Colon (tissue), 2 donors: ENCODE measurements around the gene CCT6B.
"Not testable (repeated sequence)": the region's sequence is repeated elsewhere in the genome, so short reads cannot be mapped to it uniquely, and the experiment has no call there.

Source experiments
- FAIRE-seq: peaks from 2 replicates; lab custom pipeline; 2012; peaks lifted over from hg19 to GRCh38; lab: Jason Lieb, UNC
- donor health status: control.
- donor health status: control.

The CCT6B gene

DNA sequence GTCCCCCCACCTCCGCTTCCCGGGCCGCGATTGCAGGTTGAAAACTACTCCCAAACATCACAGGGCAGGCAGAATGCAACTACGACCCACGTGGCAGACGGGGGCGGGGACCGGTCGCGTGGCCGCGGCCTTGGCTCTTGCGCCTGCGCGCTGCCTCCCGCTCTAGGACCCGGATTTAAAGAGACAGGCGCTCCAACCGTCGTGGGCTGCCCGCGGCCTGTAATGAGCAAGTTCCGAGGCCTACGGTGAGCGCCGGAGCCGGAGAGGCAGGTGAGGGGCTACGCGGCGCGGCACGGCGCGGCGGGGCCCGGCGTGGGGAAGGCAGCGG, 19.1 kb upstream of the CCT6B start, which contains the start of gene LIG3:
TSS of gene LIG3 (plus strand) at position 160 of the 328 bp plus-strand sequence. CDS start 2,494 bp downstream, outside the sequence.
- FAIRE-seq = no peak

DNA sequence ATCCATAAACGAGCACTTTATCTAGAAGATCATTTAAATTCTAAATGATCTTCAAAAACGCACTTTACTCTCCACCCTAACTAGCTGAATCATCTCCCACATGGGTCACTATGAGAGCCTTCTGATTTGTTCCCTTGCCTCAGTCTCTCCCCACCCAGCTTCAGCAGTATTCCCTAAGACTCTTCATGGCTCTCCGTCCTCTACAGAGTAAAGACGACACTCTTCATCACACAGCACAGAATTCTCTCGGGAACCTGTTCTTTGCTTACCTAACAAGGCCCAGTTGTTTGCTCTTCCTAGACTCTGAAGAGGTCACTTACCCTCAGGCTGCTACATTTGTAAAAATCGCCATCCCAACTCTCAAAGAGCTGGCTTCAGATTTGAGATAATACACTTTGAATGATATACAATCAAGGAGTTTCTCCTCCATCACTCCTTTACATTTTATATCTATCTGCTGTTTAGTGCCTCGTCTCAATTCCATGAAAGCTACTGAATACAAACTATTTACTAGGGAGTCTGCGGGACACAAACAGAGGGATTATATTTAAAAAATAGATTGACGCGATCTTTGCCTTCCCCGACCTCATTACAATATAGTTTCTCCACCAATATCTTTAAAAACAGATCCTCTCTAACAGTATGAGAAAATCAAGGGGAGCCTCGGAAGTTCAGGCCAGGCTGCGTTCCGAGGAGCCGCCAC, 18.5 kb upstream of the CCT6B start:
- FAIRE-seq = no peak

DNA sequence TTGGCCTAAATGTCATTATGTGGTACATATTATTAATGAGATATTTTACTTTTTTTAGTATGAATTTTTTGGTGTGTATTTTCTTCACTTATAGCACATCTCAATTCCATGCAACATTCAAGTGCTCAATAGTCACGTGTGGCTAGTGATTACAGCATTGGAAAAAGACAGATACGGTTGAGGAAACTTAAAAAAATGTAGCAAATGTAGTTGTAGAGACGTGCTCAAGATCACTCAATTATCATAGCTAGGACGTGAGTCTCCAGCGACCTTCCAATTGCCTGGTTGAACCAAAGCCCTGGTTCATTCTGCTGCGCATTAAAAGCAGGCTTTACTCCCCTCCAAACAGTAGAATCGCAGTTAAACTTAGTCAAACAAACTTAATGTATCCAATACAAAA, 17.9 kb upstream of the CCT6B start:
- no peak for FAIRE-seq

DNA sequence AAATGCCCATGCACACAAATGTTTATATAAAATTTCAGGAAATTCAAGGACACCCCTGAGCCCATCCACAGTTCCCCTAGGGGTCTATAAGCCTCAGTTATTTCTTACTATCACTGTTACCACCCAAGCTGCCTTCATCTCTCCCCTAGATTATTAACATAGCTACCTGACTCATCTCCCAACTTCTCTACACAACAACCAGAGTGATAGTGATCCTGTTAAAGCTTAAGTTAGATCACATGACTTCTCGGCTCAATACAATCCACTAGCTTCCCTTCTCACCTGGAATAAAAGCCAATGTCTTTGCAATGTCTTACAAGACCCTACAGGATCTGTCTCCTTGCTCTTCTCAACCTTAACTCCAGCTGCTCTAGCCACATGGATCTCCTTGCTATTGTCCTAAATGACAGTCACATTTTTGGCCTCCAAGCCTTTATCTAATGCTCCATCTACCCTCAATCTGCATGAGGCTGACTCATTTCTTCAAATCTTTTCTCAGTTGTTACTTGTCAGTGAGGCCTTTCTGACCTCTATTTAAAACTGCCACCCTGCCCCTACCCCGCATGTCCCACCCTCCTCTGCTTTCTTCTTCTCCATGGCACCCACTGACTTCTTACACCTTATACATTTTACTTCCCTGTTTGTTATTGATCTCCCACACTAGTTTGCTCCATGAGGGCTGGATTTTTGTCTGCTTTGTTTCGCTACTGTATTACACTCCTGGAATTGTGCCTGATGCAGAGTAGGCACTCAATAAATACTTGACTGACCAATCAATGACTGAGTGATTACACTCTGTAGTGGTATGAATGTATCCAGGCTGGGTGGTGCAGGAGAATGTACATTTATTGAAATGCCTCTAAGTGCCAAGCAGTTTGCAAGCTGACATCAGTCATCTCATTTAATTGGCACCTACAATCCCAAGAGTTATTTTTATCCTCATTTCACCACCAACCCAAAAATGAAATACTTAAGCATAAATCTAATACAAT, 13.8 kb upstream of the CCT6B start:
- no peak for FAIRE-seq

DNA sequence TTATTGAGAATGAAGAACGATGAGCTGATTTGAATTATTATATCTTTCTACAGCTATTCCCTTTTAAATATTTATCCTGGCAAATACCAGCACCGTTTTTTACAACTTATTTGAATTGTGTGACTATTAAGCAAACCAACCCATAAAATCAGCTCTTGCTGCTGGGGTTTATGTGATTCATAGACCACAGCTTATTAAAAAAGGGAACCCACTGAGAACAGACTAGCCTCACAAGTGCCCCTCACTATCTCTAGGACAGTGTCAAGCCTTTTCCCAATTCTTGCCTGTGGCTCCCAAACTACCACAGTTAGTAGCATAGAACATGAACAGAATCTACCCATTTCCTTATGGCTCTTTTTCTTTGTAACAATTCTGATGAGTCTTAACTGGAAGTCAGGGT, 12.9 kb upstream of the CCT6B start:
- no peak for FAIRE-seq

DNA sequence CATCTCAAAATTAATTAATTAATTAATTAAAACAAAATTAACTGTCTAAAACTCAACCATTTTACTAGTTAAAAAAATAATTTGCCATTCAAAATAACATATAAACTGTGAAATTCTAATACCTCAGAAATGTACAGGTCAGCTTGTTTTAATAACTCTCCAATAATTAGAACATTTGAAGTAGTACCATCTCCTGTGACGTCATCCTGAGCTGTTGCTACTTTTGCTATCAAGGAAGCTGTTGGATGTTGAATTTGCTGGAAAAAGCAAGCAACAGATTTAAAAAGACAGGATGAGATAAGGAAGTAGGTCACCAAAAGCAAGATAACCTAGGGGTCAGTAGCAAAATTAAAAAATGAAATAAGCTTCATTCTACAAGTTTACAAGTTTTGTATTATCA, 2.8 kb downstream of the CCT6B start:
- no peak for FAIRE-seq

DNA sequence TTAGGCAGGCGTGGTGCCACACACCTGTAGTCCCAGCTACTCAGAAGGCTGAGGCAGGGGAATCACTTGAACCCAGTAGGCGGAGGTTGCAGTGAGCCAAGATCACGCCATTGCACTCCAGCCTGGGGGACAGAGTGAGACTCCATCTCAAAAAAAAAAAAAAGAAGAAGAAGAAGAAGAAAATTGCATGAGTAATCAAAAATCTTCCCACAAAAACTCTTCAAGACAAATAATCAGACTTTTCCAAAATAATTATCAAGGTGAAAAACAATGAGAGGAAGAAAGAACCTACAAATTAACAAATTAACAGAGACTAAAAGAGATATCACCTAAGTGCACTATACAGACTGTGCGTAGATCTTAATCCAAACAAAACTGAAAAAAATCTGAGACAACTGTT, 10.5 kb downstream of the CCT6B start:
- not testable (repeated sequence) for FAIRE-seq

DNA sequence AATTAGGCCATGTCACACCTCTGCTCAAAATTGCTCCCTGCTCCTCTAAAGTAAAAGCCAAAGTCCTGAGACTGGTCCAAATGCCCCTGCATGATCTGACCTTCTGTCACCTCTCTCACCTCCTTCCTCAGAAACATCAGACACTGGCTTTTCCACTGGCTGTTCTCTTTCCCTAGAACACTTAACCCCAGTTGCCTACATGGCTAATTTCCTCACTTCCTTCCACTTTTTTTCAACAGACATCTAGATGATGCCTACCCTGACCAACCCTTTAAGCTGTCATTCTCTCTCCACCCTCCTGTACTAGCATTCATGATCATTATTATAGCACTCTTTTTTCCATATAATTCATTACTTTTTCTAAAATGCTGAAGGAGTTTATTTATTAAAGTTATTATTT, 31.0 kb downstream of the CCT6B start:
- no peak for FAIRE-seq

DNA sequence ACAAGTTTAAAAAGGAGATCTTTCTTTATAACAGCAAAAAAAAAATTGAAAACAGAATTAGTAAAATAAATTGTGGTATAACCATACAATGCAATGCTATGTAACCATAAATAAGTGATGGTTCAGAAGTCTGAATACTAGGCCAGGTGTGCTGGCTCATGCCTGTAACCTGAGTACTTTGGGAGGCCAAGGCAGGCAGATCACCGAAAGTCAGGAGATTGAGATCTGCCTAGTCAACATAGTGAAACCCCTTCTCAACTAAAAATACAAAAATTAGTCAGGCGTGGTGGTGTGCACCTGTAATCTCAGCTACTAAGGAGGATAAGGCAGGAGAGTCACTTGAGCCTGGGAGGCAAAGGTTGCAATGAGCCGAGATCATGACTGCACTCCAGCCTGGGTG, 34.6 kb downstream of the CCT6B start:
- FAIRE-seq = no peak

DNA sequence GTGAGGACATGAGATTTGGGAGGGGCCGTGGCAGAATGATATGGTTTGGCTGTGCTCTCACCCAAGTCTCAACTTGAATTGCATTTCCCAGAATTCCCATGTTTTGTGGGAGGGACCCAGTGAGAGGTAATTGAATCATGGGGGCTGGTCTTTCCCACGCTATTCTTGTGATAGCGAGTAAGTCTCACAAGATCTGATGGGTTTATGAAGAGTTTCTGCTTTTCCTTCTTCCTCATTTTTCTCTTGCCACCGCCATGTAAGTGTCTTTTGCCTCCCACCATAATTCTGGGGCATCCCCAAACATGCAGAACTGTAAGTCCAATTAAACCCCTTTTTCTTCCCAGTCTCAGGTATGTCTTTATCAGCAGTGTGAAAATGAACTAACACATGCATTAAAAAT, 40.6 kb downstream of the CCT6B start:
- FAIRE-seq = no peak

DNA sequence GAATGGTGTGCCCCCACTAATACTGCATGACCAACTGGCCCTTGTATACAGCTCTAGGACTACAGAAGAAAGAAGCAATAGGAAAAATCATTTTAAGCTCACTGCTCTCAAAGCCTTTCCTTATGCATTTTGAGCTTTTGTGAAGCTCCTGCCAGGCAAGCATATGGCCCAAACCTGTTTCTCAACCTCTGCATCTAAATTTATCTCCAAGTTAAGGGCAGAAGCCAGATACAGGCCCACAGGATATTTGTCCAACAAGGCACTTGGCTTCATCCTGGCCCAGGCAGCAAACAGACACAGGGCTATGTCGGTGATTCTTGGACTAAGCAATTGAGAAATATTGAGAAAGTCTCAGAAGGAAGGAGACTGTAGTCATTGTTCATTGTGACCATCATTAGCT, 43.9 kb downstream of the CCT6B start:
- FAIRE-seq = no peak

DNA sequence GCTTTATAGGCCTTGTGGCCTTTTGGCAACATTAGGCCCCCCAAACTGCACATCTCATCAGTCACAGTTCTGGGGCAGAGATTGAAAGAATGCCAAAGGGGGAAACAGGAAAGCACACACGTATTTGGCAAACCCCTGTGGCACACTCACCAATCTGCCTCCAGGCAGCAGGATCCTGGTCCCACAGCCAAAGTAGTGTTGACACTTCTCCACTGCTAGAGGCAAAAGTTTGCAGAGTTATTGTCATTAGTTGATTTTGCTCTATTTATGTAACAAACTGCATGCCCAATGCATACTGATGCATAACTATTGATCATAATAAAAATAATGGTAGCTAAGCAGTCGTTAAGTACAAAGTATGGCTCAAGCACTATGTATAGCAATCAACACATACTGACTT, 45.1 kb downstream of the CCT6B start:
- no peak for FAIRE-seq

DNA sequence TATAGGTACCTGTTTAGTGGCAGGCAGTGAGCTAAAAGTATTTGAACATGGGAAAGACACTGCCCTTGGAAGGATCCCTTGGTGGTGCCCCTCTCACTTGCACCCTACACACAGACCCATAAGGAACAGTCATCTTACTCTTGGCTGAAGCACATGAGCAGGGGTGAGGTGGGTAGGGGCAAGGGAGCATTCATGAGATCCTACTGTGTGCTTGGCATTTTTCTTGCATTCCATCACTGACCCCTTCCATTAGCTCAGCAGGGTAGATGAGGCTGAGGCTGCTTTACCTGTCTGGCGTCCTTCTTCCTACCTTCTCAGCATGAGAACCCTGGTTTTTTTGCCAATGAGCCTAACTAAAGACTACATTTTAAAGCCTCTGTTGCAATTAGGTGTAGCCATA, 48.3 kb downstream of the CCT6B start:
- no peak for FAIRE-seq

DNA sequence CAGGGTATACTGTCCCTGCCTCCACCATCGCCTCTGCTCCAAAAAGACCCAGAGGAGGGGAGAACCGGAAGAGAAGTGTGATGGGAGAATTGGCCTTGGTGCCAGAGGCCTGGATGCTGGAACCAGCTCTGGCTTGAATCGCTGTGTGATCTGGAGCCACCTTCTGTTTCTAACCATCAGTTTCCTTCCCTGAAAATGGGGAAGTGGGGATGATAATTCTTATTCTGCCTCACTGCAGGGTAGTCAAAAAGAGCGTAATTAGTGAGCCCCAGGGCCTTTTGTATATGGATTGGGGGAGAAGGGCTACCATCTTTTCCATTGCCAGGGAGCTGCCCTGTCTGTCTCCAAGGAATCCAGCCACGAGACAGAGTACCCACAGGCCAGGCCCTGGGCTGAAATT, 52.2 kb downstream of the CCT6B start:
- no peak for FAIRE-seq

DNA sequence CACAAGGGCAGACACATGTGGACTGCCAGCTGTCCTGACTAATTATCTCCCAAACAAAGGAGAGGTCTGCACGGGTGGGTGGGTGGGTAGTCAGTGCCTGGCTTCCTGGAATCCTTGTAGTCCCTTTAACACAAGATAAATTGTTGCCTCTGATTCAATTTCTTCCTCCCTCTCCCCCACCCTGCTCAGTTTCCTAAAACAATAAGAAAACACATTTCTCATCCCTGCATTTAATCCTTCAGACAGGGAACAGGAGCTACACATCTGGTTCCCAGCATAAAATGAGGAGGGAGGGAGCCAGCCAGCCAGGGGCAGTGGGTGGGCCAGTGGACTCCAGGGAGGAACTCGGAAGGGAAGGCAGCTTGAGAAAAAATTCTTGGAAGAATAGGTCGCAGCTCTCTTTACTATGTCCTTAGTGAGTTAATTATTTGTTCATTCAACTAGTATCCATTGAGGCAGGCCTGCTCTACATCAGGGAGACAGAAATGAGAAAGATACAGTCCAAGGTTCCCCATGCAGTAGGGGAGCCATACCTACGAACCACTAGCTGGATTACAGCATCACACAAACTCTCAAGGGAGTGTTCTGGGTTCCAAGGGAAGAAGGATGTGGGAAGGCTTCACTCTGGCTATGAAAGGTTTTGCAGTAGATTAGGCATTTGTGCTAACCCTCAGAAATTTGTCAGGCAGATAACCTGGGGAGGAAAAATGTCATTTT, 58.3 kb downstream of the CCT6B start:
- no peak for FAIRE-seq

DNA sequence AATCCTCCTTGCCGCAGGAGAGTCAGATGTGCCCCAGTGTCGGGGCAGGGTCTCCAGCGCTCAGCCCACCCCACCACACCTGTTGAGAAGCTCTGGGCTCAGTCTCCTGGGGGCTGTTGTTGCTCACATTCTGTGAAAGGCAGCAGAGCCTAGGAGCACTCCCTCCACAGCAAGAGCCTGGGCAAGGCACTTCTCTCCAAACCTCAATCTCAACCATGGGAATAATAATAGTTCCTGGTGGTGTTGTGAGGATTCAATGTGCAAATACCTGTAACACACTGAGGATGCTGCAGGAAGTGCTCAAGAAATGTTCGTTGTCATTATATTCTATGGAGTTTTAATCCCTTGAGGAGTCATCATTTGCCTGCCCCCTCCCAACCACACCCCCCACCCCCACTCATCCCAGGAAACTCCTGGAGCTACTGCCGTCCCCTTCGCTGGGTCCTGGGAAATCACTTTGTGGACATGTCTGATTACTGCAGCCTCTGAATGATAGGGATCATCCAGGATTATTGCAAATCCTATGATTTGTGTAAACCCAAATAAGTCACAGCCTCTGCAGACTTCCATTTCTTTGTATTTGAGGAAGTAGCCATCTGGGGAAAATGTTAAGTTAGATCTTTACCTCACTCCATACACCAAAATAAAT, 61.5 kb downstream of the CCT6B start:
- no peak for FAIRE-seq

DNA sequence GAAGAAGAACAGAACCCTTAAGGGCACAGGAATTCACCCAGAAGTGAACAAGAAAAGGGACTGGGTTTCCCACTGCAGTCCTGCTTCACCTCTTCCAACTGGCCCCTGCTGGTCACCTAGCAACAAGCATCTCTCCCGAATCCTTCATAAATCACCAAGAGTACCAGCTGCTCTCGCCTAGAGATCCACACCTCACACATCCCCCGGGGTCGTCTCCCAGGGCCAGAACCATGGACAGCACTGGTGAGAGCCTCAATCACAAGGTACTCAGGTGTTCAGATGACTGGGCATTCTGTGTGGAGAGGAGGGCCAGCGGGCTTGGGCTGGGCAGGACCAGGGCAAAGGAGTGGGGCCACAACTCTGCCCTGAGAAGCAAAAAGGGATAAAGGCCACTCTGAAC, 65.9 kb downstream of the CCT6B start:
- no peak for FAIRE-seq

DNA sequence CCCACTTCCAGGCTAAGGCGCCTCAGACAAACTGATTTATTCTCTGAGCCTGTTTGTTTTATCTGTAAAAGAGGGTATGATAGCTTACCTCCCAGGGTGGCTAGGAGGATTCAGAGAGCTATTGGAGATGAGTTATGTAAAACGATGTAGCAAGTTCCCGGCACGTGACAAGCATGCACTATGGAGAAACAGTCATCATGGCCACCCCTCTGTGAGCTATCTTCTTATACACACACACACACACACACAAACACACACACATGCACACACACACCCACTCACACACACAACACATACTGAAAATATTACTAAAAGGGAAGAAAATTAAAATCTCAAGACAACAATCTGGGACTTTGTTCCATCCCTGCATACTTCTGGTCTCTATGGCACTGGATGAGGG, 66.3 kb downstream of the CCT6B start:
- no peak for FAIRE-seq

DNA sequence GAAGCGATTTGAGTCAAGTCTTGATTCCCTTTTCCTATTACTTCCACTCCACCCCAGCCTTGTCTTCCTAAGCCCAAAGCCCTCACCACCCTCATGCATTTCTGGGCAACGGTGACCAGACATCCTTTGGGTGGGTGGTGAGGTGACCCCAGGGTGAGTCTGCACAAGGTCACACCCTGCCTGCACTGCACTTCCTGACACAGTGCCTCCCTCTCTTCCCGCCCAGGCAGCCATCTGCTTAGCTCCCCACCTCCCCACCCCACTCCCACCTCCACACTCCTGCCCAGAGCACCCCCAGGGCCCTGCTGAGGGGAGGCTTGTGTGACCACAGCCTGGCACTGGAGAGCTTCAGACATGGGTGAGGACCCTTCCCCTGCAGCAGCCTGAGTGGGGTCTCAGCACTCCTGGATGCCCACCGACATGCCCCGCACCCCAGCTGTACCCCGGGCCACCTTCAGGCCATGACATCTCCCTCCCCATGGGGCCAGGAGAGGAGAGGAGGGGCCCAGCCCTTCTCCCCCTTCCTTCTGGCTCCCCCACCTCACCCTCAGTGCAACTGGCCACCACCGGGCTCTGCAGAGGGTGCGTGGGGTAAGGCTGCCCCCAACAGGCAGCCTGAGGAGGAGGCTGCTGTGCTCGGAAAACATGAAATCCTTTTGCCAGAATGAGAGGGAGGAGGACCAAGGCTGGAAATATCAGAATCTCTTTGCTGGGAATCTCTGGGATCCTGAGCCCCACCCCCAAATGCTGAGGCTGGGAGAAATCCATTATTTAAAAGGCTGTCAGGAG, 68.6 kb downstream of the CCT6B start:
- no peak for FAIRE-seq

DNA sequence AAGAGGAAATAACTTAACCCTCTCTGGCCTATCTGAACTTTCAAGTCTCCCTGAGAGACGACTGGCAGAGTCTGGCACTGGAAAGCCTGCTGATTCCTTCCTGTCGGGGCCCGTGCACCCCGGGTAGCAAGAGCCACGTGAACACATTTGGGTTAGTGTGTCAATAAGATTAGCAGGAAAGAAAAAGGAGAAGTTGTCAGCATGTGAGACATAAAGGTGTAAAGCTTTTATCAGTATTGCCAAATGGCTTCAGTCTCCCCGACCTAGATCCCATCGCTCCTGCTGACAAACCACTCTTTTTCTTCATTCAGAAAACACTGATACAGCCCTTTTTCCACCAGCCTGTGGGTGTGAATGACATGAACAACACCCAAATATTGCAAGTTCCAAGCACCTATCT, 74.4 kb downstream of the CCT6B start:
- FAIRE-seq = no peak

DNA sequence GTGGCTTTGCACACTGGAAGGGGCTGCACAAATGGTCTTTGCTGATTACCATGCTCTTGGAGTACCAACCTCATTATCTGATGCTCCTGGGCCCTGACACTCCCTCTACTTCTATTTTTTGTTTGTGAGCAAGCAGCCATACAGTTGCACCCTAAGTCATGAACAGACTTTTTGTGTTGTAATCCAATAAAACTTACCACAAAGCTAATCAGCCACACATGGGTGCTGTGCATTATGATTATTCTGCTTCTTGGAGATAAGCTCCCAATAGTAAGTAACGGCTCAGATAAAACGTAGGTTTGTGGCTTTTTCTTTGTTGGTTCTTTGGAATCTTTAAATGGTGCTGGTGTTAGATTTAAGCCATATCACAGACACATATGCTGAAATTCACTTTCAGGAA, 76.2 kb downstream of the CCT6B start:
- FAIRE-seq = no peak

DNA sequence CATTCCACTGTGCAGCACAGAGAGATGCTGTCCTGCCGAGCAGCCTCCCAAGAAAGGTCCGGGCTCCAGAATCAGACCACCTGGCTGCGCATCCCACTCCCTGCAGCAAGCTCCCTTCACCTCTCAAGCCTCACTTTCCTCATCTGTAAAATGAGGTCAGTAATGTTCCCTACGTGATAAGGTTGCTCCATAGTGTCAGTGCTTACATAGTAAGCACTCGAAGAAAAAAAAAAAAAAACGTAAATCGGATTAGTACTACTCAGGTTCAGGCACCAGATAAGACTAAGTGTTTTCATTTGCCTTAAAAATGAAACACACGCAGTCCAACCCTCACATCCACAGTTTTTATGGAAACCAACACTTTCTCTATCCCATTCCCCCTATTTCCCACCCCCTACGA, 76.7 kb downstream of the CCT6B start:
- FAIRE-seq = no peak
